ENCODE results near the gene APBB1.

APBB1 gene

GRCh38 chr11:6354651-6355485, 64.0 kb downstream of the APBB1 start:
- DNase-seq (ENCODE audit: low read depth), result no peak
- TF ChIP-seq CTCF (IDR thresholded peaks at IDR 0.05; ENCODE audit: insufficient read depth, low read depth, low read length, missing control alignments), result no peak
- H3K4me3 ChIP-seq (ENCODE audit: low read depth, low read length), result no peak overlapping the region

- no peak overlapping the region for H3K4me3 ChIP-seq (ENCODE audit: low read depth, low read length)
- DNase-seq (ENCODE audit: low read depth), result peak; percentile 74
- peak; percentile 95 for TF ChIP-seq CTCF (IDR thresholded peaks at IDR 0.05; ENCODE audit: insufficient read depth, low read depth, low read length, missing control alignments)
Observed at GRCh38 chr11:6353367-6353987, 65.4 kb downstream of the APBB1 start.

- TF ChIP-seq CTCF (IDR thresholded peaks at IDR 0.05; ENCODE audit: insufficient read depth, low read depth, low read length, missing control alignments), result no peak
- DNase-seq (ENCODE audit: low read depth), result no peak
- H3K4me3 ChIP-seq (ENCODE audit: low read depth, low read length), result no peak overlapping the region
Observed at GRCh38 chr11:6351782-6352382, 67.0 kb downstream of the APBB1 start.

- DNase-seq (ENCODE audit: low read depth), result no peak
- no peak for TF ChIP-seq CTCF (IDR thresholded peaks at IDR 0.05; ENCODE audit: insufficient read depth, low read depth, low read length, missing control alignments)
- no peak overlapping the region for H3K4me3 ChIP-seq (ENCODE audit: low read depth, low read length)
Observed at GRCh38 chr11:6350486-6350885, 68.4 kb downstream of the APBB1 start.

GRCh38 chr11:6350043-6350442, 68.9 kb downstream of the APBB1 start:
- DNase-seq (ENCODE audit: low read depth), result no peak
- TF ChIP-seq CTCF (IDR thresholded peaks at IDR 0.05; ENCODE audit: insufficient read depth, low read depth, low read length, missing control alignments), result no peak
- H3K4me3 ChIP-seq (ENCODE audit: low read depth, low read length), result no peak overlapping the region

GRCh38 chr11:6345366-6345765, 73.5 kb downstream of the APBB1 start:
- no peak for TF ChIP-seq CTCF (IDR thresholded peaks at IDR 0.05; ENCODE audit: insufficient read depth, low read depth, low read length, missing control alignments)
- H3K4me3 ChIP-seq (ENCODE audit: low read depth, low read length), result no peak overlapping the region
- no peak for DNase-seq (ENCODE audit: low read depth)
